Lung (tissue), 12 donors: ENCODE data around the gene NKD2. TPM values are rescaled to one million over a fixed set of nuclear protein-coding genes. Genes with fewer than 3 reads are reported as not detected.

Source experiments
- ATAC-seq: fragments of 200-7000 bp; cut with Tn5 transposase; one replicate; pipeline ENCODE4 v1.9.1; 2020; ENCODE audit warnings: moderate number of reproducible peaks; ENCODE audit not compliant: insufficient read depth, low FRiP score
- DNase-seq, 3 donors: peaks; one replicate each; pipeline ENCODE4 v3.0.0-alpha.2; 2013 to 2017
- H3K27ac ChIP-seq, 2 donors: one replicate each; pipeline ENCODE4 v1.5.1; 2013; ENCODE audit warnings: mild to moderate bottlenecking in 2 of 2, moderate library complexity in 2 of 2, control low read depth in 1 of 2, inconsistent platforms in 1 of 2, low read depth in 1 of 2, low read length in 1 of 2
- H3K27me3 ChIP-seq, 3 donors: one replicate each; pipeline ENCODE4 v1.5.1; 2013; ENCODE audit warnings: low read length in 2 of 3; ENCODE audit not compliant: control insufficient read depth in 3 of 3, insufficient read depth in 3 of 3
- H3K36me3 ChIP-seq, 4 donors: one replicate each; pipeline ENCODE4 v1.5.1; 2013; ENCODE audit warnings: low read length in 4 of 4, mild to moderate bottlenecking in 1 of 4, moderate library complexity in 1 of 4; ENCODE audit not compliant: control insufficient read depth in 4 of 4, insufficient read depth in 4 of 4
- H3K4me1 ChIP-seq, 5 donors: one replicate each; pipeline ENCODE4 v1.5.1; 2013; ENCODE audit warnings: low read length in 5 of 5, mild to moderate bottlenecking in 2 of 5, moderate library complexity in 1 of 5; ENCODE audit not compliant: control insufficient read depth in 5 of 5, insufficient read depth in 5 of 5
- H3K4me3 ChIP-seq: one replicate; pipeline ENCODE4 v1.5.1; 2013; ENCODE audit warnings: mild to moderate bottlenecking, control low read depth, moderate library complexity
- H3K9ac ChIP-seq, 2 donors: one replicate each; pipeline ENCODE4 v1.5.1; 2013; ENCODE audit warnings: low read length in 2 of 2, control low read depth in 1 of 2; ENCODE audit not compliant: insufficient read depth in 1 of 2
- H3K9me3 ChIP-seq, 4 donors: one replicate each; pipeline ENCODE4 v1.5.1; 2013; ENCODE audit warnings: low read length in 3 of 4, mild to moderate bottlenecking in 1 of 4, moderate library complexity in 1 of 4; ENCODE audit not compliant: control insufficient read depth in 4 of 4, insufficient read depth in 3 of 4
- CTCF ChIP-seq: IDR thresholded peaks from 2 replicates; pipeline ENCODE4 v1.5.1; 2012; ENCODE audit warnings: mild to moderate bottlenecking; ENCODE audit errors: control extremely low read depth, extremely low read depth
- WGBS, 2 donors: extraction: QIAGEN DNeasy Blood & Tissue Kit; methylation state at CpG; one replicate each; pipeline ENCODE4 v1.1.7; 2013; 5-methylcytosine and 5-hydroxymethylcytosine counted together
- polyA plus RNA-seq, 2 donors: library from polyadenylated mRNA; stranded (reverse); fragments of 200-250 nt; gene quantifications; one replicate each; pipeline ENCODE4 v1.2.1, GENCODE V29; 2013
- total RNA-seq, 2 donors: library from RNA; depleted of rRNA in 1 of 2; stranded (reverse); fragments of >200 nt in 1 of 2; gene quantifications; one replicate each; pipeline ENCODE4 v1.2.1, GENCODE V29; 2014 to 2021
- donor health status: control.
- donor health status: control.
- donor health status: Bipolar disorder and iron deficiency.
- donor health status: healthy.
- donor health status: DM: yes; HTN: yes; CAD: no.

NKD2 gene
- total and polyA plus RNA-seq, 4 donors, result 9.9 to 88.0 (median 48.4) TPM

- Histone ChIP-seq H3K27ac (peak overlapping the region in 1 of 2 donors; percentile 78), H3K9me3 (no peaks in the 10 kb centered on the region), H3K36me3 (no peaks in the 10 kb centered on the region), H3K4me3 (no peak overlapping the region), H3K4me1 (peaks cover 0 to 54% (median 30%) of the 10 kb centered on the region in 5 donors), H3K9ac (no peak overlapping the region), H3K27me3 (no peaks in the 10 kb centered on the region)
- DNase-seq (peak in 1 of 3 donors; percentile 16), ATAC-seq (no peak)
- WGBS, 2 donors, result 87 to 93% methylated on average over 6 of the region's 6 CpGs
- no peak for TF ChIP-seq CTCF
Observed at GRCh38 chr5:997711-998110, 10.9 kb upstream of the NKD2 start.

- no peaks in the 10 kb centered on the region for H3K27me3 ChIP-seq
- TF ChIP-seq CTCF, result no peak
- ATAC-seq (no peak), DNase-seq (peak; percentile 28 to 75 (median 68))
- H3K9me3 ChIP-seq, result no peaks in the 10 kb centered on the region
- WGBS, 2 donors, result 74 to 78% methylated on average over 12 of the region's 12 CpGs
- H3K4me1 ChIP-seq, result peaks cover 0 to 48% (median 23%) of the 10 kb centered on the region in 5 donors
- H3K4me3 ChIP-seq, result no peak overlapping the region
- H3K9ac ChIP-seq, result peak overlapping the region in 1 of 2 donors; percentile 26
- H3K36me3 ChIP-seq, result no peaks in the 10 kb centered on the region
- H3K27ac ChIP-seq, result peak overlapping the region in 1 of 2 donors; percentile 76
Observed at GRCh38 chr5:998246-999031, 10.2 kb upstream of the NKD2 start.

GRCh38 chr5:999032-999501, 9.5 kb upstream of the NKD2 start:
- H3K4me1 ChIP-seq, result peaks cover 0 to 46% (median 16%) of the 10 kb centered on the region in 5 donors
- 78 to 80% methylated on average over 6 of the region's 6 CpGs for WGBS, 2 donors
- peak overlapping the region in 1 of 2 donors; percentile 26 for H3K9ac ChIP-seq
- TF ChIP-seq CTCF, result no peak
- peak in 2 of 3 donors; percentile 59 to 60 for DNase-seq
- no peaks in the 10 kb centered on the region for H3K27me3 ChIP-seq
- H3K36me3 ChIP-seq, result no peaks in the 10 kb centered on the region
- H3K9me3 ChIP-seq, result no peaks in the 10 kb centered on the region
- peak overlapping the region in 1 of 2 donors; percentile 35 for H3K27ac ChIP-seq
- peak; percentile 9 for ATAC-seq
- H3K4me3 ChIP-seq, result no peak overlapping the region
